HG03139 (cell line): ENCODE measurements around the gene DSC3.
"Not testable (repeated sequence)": the region's sequence is repeated elsewhere in the genome, so short reads cannot be mapped to it uniquely, and the experiment has no call there.

ENCODE experiments used
- ATAC-seq: cut with Tn5 transposase; IDR thresholded peaks from one replicate; pipeline ENCODE4 v1.9.1; 2021; ENCODE audit not compliant: unreplicated experiment

The DSC3 gene

GRCh38 chr18:31041271-31042083 is 1.1 kb downstream of the DSC3 start:
- no peak for ATAC-seq

DNA sequence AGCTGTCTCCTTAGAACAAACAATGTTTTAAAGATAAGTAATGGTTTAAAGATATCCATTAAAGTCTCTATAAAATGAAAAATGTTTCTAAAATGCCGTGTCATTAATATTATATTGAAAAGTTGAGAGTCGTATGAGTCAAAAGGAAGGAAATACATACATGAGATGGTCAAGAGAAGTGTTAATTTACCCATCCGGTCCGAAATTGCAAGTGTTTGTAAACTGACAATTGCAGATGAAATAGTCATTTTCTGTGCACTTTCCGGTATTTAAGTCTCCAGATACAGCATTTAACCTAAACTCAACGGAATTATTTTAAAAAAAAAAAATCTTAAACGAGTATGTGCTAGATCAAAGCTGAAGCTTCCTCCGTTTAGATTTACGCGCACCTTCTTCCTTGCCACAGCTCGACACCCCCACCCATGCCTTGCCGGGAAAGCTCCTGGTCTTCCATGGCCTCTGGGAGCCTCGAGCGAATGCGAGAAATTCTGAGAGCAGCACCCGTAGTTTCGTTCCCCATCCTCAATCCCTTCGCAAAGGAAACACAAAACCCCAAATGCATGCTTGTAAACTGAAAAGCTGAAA is 1.8 kb downstream of the DSC3 start:
- no peak for ATAC-seq

- ATAC-seq = no peak
These were observed 3.1 kb downstream of the DSC3 start for GRCh38 chr18:31039426-31039825.

GRCh38 chr18:31037686-31038085 is 4.9 kb downstream of the DSC3 start:
- ATAC-seq = not testable (repeated sequence)

DNA sequence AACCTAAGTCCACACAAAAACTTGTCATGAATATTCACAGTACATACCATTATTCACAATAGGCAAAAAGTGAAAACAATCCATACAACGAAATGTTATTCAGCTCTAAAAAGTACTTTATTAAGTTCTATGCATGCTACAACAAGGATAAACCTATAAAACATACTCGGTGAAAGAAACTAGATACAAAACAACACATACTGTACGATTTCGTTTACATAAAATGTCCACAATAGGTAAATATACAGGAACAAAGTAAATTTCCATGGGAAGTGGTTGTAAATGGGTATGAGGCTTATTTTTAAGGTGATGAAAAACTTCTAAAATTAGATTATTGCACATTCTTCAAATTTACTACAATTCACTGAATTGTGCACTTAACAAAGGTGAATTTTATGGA is 8.0 kb downstream of the DSC3 start:
- no peak for ATAC-seq

GRCh38 chr18:31030574-31031278 is 11.8 kb downstream of the DSC3 start:
- ATAC-seq = no peak

DNA sequence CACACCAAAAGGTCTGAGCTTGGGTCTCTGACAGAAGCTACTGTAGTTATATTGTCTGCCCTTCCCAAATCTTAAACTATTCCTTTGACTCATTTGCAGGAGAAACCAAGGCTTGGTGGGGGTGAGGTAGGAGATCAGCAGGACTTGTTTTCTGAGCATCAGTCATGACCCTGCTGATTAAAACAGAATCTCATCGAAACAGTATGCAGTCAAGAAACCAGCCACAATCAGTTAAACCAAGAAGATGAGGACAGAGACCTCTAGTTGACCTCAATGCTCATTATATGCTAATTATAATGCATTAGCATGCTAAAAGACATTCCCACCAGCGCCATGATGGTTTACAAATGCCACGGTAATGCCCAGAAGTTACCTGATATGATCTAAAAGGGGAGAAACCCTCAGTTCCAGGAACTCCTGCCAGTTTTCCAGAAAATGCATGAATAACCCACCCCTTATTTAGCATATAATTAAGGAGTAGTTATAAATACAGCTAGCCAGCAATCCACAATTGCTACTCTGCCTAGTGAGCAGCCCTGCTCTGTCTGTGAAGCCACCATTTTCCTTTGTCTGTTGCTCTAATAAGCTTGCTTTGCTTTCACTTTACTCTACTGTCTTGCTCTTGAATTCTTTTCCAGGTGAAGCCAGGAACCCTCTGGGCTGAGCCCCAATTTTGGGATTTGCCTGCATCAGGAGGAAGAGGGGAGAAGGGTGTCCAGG is 26.7 kb downstream of the DSC3 start:
- ATAC-seq = no peak

GRCh38 chr18:31011455-31011854 is 31.1 kb downstream of the DSC3 start:
- not testable (repeated sequence) for ATAC-seq

DNA sequence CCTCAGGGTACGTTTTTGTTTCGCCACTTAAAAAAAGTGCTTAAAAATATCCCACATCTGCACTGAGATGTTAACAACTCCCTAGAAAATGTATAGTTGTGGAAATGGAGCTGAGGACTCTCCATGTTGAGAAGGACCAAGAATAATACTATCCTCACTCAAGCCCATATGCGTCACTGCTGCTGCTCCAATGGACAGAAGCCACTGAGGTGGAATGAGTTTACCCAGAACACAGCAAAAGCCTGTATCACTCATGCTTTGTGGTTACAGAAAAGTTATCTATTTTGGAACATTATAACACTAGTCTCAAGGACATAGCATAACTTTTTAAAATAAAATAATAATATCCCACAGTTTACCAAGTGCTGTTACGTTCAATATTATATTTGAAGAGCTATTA is 31.9 kb downstream of the DSC3 start:
- no peak for ATAC-seq

DNA sequence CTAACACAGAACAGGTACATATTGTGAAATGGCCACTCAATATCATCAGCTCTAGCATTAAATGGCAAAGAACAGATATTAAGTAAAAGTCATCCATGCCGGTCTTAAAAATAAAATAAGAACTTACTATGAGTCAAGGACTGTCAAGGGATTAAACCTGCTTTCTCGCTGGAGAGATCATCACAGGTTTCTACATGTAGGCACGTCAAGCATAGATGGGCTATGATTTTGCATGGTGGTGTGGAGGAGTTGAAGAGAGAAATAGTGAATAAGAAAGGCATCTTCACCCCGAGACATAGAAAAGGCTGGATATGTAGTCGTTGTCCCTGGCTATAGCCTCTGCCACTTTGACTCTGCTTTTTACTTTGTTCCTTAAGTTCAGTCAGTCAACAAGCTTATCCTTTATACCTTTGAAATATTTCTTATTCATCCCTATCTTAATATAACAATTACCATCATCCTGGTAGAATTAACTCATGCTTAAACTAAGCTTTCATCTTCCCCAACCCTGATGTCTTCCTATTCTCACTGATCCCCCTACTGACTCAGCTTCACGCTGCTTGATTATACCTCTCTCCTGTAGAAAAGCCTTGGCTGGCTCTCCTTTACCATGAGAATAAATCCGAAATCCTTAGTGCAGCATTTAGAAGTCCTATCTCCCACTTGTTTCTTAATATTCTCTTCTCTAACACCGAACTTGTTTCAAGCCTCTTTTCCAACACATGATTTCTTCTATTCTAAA is 42.5 kb downstream of the DSC3 start:
- no peak for ATAC-seq

DNA sequence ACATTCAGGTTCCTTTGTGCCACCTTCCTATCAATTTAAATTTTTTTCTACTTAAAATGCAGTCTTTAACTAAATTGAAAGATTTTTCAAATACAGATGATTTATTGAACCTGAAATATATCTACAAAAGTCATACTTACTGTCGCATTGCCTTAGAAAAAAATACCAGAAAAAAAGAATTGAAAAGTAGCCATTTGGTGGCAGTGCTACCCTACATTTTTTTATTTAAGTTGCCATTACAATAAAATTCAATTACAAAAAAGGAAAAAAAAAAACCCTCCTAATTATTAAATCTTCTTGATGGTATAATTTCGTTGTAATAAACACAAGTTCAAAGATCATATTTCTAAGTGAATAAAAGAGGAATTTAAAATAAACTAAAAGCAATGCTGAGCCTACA is 43.4 kb downstream of the DSC3 start:
- no peak for ATAC-seq

GRCh38 chr18:30997223-30997622 is 45.3 kb downstream of the DSC3 start:
- no peak for ATAC-seq

DNA sequence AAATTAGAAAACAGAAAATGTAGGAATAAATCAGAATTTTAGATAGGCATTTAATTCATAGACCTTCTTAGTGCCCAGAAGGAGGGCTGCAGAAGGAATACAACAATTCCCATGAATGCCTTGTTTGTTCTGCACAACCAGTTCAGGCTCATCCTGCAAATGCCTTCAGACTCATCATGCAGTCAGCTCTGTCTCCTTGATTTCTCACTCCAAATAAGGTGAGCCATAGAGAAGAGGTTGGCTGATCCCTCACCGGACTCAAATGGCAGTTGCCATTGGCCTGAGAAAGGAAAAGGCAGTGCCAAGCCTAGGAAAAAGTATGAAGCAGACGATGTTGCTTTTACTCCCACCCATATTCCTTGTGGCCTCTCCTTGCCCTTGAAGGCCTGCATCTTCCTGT is 50.3 kb downstream of the DSC3 start:
- no peak for ATAC-seq

DNA sequence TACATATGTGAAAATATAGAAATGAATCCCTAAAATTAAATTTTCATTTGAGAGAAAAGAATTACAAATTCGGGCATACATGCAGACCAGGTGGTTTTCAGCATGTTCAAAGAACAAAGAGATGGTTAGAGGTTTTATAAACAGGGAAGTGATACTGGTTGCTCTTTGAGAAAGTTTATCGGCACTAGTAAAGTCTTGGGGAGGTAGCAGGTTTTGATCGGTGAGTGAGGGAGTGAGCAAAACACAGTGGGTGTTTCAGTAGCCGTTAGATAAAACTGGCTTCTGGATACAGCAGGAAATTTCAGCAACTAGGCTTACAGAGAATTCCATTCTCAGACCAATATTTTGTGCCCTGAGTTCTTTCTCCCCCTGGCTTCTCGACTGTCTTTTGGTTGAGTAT is 51.1 kb downstream of the DSC3 start:
- no peak for ATAC-seq

- no peak for ATAC-seq
These were observed 53.4 kb downstream of the DSC3 start for GRCh38 chr18:30989141-30989540.

GRCh38 chr18:30988440-30988839 is 54.1 kb downstream of the DSC3 start:
- ATAC-seq = no peak

DNA sequence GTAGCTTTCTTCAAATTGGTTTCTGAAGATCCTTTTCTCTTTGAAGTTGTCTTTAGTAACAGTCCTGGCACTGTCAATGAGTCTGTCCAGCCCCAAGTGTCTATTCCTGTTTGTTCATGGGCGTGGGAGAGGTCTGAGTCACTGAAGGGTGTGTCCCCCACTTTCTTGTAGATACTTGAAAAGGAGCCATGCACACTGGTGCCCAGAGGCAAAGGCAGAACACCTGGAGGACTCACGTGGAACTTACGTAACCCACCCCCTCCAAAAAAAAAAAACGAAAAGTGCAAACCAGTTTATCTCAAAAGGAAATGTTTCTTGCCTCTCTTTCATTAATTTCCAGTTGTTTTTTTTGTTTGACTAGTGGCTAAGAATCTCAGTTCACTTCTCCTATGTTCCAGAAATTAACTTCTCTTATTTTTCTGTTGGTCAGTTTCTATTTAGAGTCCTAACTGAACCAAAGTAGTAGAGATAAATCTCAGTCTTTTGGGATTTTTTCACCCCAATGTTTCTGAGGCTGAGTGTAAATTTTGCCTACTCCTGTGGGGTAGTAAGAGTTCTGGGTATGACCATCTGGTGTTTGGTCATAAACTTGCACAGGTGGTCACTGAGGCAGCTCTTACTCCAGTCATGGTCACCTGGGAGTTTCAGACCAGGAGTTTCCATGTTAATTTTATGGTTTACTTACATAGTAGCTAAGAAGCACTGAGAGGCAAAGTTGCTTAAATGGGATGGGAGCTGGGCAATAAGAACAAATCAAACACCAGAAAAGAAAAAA is 54.9 kb downstream of the DSC3 start:
- ATAC-seq = no peak

DNA sequence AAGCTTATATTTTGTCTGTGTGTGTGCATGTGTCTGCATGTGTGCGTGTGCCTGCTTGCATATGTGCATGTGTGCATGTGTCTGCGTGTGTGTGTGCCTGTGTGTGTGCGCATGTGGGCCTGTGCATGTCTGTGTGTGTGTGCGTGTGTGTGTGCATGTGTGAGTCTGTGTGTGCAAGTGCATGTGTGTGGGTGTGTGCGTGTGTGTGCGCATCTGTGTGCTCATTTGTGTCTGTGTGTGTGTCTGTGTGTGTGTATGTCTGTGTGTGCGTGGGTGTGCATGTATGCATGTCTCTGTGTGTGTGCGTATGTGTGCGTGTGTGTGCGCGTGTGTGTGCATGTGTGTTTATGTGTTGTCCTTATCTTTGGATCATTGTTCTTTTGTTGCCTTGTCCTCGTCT is 56.8 kb downstream of the DSC3 start:
- no peak for ATAC-seq

GRCh38 chr18:30982285-30982992 is 60.1 kb downstream of the DSC3 start:
- ATAC-seq = no peak
